ENCODE results near the gene GUCY1A1.

DNA sequence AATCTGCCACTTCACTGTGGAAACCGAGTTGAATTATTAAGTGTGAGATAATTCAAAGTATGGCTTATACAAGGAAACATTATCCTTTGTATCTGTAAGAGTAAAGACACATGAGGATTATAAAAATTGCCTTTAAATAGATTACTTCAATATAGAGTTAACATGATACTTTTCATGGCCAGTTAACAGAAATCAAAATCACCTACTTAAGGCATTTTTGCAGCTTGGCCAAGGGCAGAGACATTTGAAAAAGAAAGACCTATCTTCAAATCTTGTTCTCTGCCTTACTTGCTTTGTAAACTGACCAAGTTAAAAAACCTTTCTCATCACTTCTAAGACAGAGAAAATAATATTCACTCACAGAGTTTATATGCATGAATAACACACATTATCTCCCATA is 47.3 kb downstream of the GUCY1A1 start:
- TF ChIP-seq ARNTL (CRISPR knock-in tag; IDR thresholded peaks at IDR 0.05; ENCODE audit: borderline replicate concordance, low read depth), result no peak
- TF ChIP-seq, protein P1, sequence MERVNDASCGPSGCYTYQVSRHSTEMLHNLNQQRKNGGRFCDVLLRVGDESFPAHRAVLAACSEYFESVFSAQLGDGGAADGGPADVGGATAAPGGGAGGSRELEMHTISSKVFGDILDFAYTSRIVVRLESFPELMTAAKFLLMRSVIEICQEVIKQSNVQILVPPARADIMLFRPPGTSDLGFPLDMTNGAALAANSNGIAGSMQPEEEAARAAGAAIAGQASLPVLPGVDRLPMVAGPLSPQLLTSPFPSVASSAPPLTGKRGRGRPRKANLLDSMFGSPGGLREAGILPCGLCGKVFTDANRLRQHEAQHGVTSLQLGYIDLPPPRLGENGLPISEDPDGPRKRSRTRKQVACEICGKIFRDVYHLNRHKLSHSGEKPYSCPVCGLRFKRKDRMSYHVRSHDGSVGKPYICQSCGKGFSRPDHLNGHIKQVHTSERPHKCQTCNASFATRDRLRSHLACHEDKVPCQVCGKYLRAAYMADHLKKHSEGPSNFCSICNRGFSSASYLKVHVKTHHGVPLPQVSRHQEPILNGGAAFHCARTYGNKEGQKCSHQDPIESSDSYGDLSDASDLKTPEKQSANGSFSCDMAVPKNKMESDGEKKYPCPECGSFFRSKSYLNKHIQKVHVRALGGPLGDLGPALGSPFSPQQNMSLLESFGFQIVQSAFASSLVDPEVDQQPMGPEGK (CRISPR knock-in tag; IDR thresholded peaks at IDR 0.05; ENCODE audit: borderline replicate concordance), result no peak
- TF ChIP-seq ISL1 (CRISPR knock-in tag; IDR thresholded peaks at IDR 0.05), result no peak
- TF ChIP-seq, protein P2, sequence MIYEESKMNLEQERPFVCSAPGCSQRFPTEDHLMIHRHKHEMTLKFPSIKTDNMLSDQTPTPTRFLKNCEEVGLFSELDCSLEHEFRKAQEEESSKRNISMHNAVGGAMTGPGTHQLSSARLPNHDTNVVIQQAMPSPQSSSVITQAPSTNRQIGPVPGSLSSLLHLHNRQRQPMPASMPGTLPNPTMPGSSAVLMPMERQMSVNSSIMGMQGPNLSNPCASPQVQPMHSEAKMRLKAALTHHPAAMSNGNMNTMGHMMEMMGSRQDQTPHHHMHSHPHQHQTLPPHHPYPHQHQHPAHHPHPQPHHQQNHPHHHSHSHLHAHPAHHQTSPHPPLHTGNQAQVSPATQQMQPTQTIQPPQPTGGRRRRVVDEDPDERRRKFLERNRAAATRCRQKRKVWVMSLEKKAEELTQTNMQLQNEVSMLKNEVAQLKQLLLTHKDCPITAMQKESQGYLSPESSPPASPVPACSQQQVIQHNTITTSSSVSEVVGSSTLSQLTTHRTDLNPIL (CRISPR knock-in tag; IDR thresholded peaks at IDR 0.05; ENCODE audit: low read depth), result no peak
- no peak for TF ChIP-seq ZNF8 (CRISPR knock-in tag; IDR thresholded peaks at IDR 0.05)
- TF ChIP-seq BACH2 (CRISPR knock-in tag; IDR thresholded peaks at IDR 0.05; ENCODE audit: borderline replicate concordance), result no peak
- no peak for TF ChIP-seq ZNF565 (CRISPR knock-in tag; conservative IDR thresholded peaks at IDR 0.05; ENCODE audit: low read depth)
- no peak for TF ChIP-seq ZFP30 (CRISPR knock-in tag; IDR thresholded peaks at IDR 0.05)
- no peak for TF ChIP-seq ZFP3 (CRISPR knock-in tag; IDR thresholded peaks at IDR 0.05)

All from SK-N-SH treated with all-trans-retinoic acid at 6 μM for 48 hours (cell line).